HG02678 (cell line): ENCODE measurements around the gene NOXO1.

Experiments used
- ATAC-seq: cut with Tn5 transposase; IDR thresholded peaks from one replicate; pipeline ENCODE4 v1.9.1; 2021; ENCODE audit warnings: mild to moderate bottlenecking, moderate library complexity; ENCODE audit not compliant: unreplicated experiment

The NOXO1 gene

GRCh38 chr16:1998360-1998835, 17.1 kb upstream of the NOXO1 start:
- no peak for ATAC-seq

GRCh38 chr16:1997494-1998359, 16.5 kb upstream of the NOXO1 start:
- ATAC-seq = no peak

- ATAC-seq = no peak
Observed at GRCh38 chr16:1993731-1994131, 12.5 kb upstream of the NOXO1 start.

- no peak for ATAC-seq
Observed at GRCh38 chr16:1992704-1993317, 11.5 kb upstream of the NOXO1 start.

GRCh38 chr16:1991948-1992703, 10.9 kb upstream of the NOXO1 start:
- peak; percentile 48 for ATAC-seq

- no peak for ATAC-seq
Observed at GRCh38 chr16:1991588-1991947, 10.3 kb upstream of the NOXO1 start.

GRCh38 chr16:1991135-1991551, 9.9 kb upstream of the NOXO1 start:
- no peak for ATAC-seq

- no peak for ATAC-seq
Observed at GRCh38 chr16:1990351-1991134, 9.3 kb upstream of the NOXO1 start.

- ATAC-seq = no peak
Observed at GRCh38 chr16:1990101-1990350, 8.8 kb upstream of the NOXO1 start.

- no peak for ATAC-seq
Observed at GRCh38 chr16:1989209-1990100, 8.2 kb upstream of the NOXO1 start, which contains the start of gene SYNGR3. TSS of gene SYNGR3 (plus strand) at chr16:1989970. CDS start at chr16:1990103, 133 bp downstream.

- no peak for ATAC-seq
Observed at GRCh38 chr16:1987198-1987597, 5.9 kb upstream of the NOXO1 start.

- no peak for ATAC-seq
Observed at GRCh38 chr16:1985466-1986150, 4.3 kb upstream of the NOXO1 start.

GRCh38 chr16:1984347-1985225, 3.3 kb upstream of the NOXO1 start:
- peak; percentile 8 for ATAC-seq

GRCh38 chr16:1983544-1984346, 2.5 kb upstream of the NOXO1 start, which contains the start of gene GFER:
TSS of gene GFER (plus strand) at chr16:1984193. CDS start at chr16:1984219, 26 bp downstream.
- peak; percentile 84 for ATAC-seq

GRCh38 chr16:1982991-1983543, 1.8 kb upstream of the NOXO1 start:
- ATAC-seq = no peak

GRCh38 chr16:1982013-1982433, 754 bp upstream of the NOXO1 start:
- no peak for ATAC-seq

- ATAC-seq = no peak
Observed at GRCh38 chr16:1980770-1981087, 540 bp downstream of the NOXO1 start.
